ENCODE results near the gene PSMD3. TPM values are rescaled to one million over a fixed set of nuclear protein-coding genes. Genes with fewer than 3 reads are reported as not detected.

PSMD3 gene
- total RNA-seq, 2 donors from 2014 or later, result 68.8 to 74.2 TPM

DNA sequence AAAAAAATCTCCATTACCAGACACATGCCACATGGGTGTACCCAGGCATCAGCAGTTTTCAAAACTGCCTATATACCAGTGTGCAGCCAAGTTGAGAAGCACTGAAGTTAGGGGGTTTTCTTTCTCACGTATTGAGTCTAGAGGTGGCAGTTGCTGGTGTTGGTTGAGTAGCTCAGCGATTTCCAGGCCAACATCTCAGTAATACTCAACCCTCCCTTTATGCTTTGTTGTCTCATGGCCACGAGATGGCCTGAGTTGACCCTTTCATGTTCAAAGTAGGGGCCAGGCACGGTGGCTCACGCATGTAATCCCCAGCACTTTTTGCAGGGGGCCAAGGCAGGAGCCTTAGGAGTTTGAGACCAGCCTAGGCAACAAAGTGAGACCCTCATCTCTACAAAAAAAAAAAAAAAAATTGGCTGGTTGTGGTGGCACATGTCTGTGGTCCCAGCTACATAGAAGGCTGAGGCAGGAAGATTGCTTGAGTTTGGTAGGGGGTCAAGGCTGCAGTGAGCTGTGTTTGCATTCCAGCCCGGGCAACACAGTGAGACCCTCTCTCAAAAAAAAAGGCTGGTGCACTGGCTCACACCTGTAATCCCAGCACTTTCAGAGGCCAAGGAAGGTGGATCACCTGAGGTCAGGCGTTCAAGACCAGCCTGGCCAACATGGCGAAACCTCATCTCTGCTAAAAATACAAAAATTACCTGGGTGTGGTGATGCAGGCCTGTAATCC, 42.3 kb upstream of the PSMD3 start:
- no peak for ATAC-seq (ENCODE audit: insufficient number of reproducible peaks, low FRiP score, low read depth)
- no peaks in the 10 kb centered on the region for H3K4me1 ChIP-seq (ENCODE audit: control insufficient read depth in 1 of 2, low read depth in 2 of 2)
- H3K27me3 ChIP-seq (replicated peaks; ENCODE audit: insufficient read depth), result no peaks in the 10 kb centered on the region
- DNase-seq (ENCODE audit: low spot score), result no peak
- H3K4me3 ChIP-seq, result no peak overlapping the region
- no peak overlapping the region for H3K27ac ChIP-seq
- TF ChIP-seq CTCF (IDR thresholded peaks at IDR 0.05), result no peak
- no peaks in the 10 kb centered on the region for H3K36me3 ChIP-seq
- H3K9me3 ChIP-seq, result no peaks in the 10 kb centered on the region

DNA sequence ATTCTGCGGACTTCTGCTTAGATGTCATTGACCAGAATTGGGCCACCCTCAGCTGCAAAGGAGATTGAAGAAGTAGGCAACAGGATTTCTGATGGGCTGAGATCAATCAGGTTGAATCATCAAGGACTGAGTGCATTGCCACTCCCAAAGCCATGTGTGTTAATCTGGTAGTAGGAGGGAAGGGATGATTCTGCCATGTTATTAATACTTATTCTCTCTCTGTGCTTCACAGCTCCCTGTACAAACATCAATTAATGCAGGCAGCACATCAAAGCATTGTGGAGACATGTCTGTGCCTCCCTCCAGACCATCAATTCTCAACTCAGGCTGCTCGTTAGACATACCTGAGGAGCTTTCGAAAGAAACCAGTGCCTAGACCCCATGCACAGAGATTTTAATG, 41.5 kb upstream of the PSMD3 start:
- H3K27me3 ChIP-seq (replicated peaks; ENCODE audit: insufficient read depth), result no peaks in the 10 kb centered on the region
- no peaks in the 10 kb centered on the region for H3K36me3 ChIP-seq
- no peak overlapping the region for H3K27ac ChIP-seq
- ATAC-seq (ENCODE audit: insufficient number of reproducible peaks, low FRiP score, low read depth), result no peak
- no peaks in the 10 kb centered on the region for H3K4me1 ChIP-seq (ENCODE audit: control insufficient read depth in 1 of 2, low read depth in 2 of 2)
- H3K9me3 ChIP-seq, result no peaks in the 10 kb centered on the region
- H3K4me3 ChIP-seq, result no peak overlapping the region
- no peak for TF ChIP-seq CTCF (IDR thresholded peaks at IDR 0.05)
- DNase-seq (ENCODE audit: low spot score), result no peak

DNA sequence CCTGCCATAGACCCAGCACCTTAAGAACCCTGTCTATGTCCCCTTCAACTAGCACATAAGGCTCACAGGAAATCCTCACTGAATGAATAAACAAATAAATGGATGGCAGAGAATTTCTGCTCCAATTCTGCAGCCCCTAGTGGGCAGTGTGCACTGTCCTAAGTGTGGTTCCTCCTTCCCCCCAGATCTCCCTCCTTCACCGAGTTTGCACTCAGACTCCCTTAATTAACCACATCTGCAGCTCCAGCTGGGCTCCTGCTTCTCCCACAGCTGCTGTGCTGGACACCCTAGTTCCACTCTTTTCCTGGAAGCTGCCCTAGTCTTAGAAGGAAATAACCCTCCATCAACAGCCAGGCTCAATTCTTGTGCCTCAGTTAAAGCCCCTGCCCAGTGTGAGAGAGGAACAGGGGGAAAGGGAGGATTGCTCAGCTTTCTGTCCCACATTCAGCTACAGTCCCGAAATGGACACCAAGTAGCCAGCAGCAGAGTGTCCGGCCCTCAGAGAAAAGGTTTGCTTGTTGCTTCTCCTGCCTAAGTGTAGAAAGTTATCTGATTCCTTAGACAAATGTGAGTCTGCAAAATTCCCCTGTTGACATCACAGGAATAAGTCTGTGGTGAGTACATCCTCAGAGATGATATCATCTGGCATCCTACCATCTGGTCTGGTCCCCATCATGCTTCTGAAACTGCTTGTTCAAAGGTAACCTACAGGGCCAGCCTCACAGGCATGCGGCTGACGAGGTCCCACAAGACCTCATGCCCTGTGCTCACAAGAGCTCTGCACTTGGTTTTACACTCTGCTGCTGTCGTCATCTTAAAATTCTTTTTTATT, 40.8 kb upstream of the PSMD3 start:
- H3K4me1 ChIP-seq (ENCODE audit: control insufficient read depth in 1 of 2, low read depth in 2 of 2), result no peaks in the 10 kb centered on the region
- H3K36me3 ChIP-seq, result no peaks in the 10 kb centered on the region
- no peak for ATAC-seq (ENCODE audit: insufficient number of reproducible peaks, low FRiP score, low read depth)
- H3K27me3 ChIP-seq (replicated peaks; ENCODE audit: insufficient read depth), result no peaks in the 10 kb centered on the region
- no peak overlapping the region for H3K4me3 ChIP-seq
- DNase-seq (ENCODE audit: low spot score), result no peak
- no peak overlapping the region for H3K27ac ChIP-seq
- no peak for TF ChIP-seq CTCF (IDR thresholded peaks at IDR 0.05)
- H3K9me3 ChIP-seq, result no peaks in the 10 kb centered on the region

DNA sequence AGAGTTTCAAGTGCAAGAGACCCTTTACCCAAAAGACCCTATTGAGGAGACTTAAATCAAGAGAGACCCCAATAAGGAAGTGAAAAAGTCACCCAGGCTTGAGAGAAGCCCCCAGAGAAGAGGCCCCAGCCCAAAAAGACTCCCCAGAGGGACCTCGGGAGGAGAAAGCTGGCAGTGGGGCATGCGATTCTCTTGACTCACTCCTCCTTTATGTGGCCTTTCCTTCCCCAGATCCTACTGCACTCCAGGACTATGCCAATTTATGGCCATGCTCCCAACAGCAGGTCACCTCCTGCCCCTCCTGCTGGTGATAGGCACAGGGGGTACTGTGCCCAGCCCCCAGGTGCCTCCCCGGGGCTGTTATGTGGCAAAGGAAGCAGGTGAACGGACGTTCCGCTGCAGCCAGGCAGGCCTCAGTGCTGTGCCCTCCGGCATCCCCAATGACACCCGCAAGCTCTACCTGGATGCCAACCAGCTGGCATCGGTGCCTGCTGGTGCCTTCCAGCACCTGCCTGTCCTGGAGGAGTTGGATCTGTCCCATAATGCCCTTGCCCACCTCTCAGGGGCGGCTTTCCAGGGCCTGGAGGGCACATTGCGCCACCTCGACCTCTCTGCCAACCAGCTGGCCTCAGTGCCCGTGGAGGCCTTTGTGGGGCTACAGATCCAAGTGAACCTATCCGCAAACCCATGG, 36.8 kb upstream of the PSMD3 start:
- H3K27me3 ChIP-seq (replicated peaks; ENCODE audit: insufficient read depth), result no peaks in the 10 kb centered on the region
- H3K4me1 ChIP-seq (ENCODE audit: control insufficient read depth in 1 of 2, low read depth in 2 of 2), result no peaks in the 10 kb centered on the region
- no peak for TF ChIP-seq CTCF (IDR thresholded peaks at IDR 0.05)
- H3K9me3 ChIP-seq, result no peaks in the 10 kb centered on the region
- ATAC-seq (ENCODE audit: insufficient number of reproducible peaks, low FRiP score, low read depth), result no peak
- no peaks in the 10 kb centered on the region for H3K36me3 ChIP-seq
- no peak for DNase-seq (ENCODE audit: low spot score)
- no peak overlapping the region for H3K4me3 ChIP-seq
- H3K27ac ChIP-seq, result no peak overlapping the region

DNA sequence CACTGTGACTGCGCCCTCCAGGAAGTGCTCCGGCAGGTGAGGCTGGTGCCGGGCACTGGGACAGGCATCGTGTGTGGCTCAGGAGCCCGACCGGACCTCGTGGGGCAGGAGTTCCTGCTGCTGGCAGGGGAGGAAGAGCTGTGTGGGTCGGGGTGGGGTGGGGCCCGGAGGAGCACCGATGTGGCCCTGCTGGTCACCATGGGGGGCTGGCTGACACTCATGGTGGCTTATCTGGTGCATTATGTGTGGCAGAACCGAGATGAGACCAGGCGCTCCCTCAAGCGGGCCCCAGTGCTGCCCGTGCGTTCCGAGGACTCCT, 36.3 kb upstream of the PSMD3 start:
- no peaks in the 10 kb centered on the region for H3K9me3 ChIP-seq
- ATAC-seq (ENCODE audit: insufficient number of reproducible peaks, low FRiP score, low read depth), result no peak
- DNase-seq (ENCODE audit: low spot score), result no peak
- H3K4me3 ChIP-seq, result no peak overlapping the region
- no peaks in the 10 kb centered on the region for H3K36me3 ChIP-seq
- H3K27ac ChIP-seq, result no peak overlapping the region
- TF ChIP-seq CTCF (IDR thresholded peaks at IDR 0.05), result no peak
- no peaks in the 10 kb centered on the region for H3K27me3 ChIP-seq (replicated peaks; ENCODE audit: insufficient read depth)
- no peaks in the 10 kb centered on the region for H3K4me1 ChIP-seq (ENCODE audit: control insufficient read depth in 1 of 2, low read depth in 2 of 2)

All from thoracic aorta (tissue), 2 donors.